K562 (cell line): ENCODE measurements around the gene MYPN. TPM values are rescaled to one million over a fixed set of nuclear protein-coding genes. Genes with fewer than 3 reads are reported as not detected.

Experiments used
- ATAC-seq: fragments of 200-7000 bp; cut with Tn5 transposase; 3 replicates; pipeline ENCODE4 v1.9.1; 2020; ENCODE audit warnings: moderate library complexity
- BruUV-seq: library from RNA; stranded (reverse); fragments of 400-500 nt; replicated peaks from 2 replicates; lab custom pipeline; 2021; lab: Mats Ljungman, UMichigan
- CTCF ChIA-PET: fragments of 300-600 bp; formaldehyde crosslinking; extraction: SDS; loops from one replicate; lab custom pipeline; 2021; ENCODE audit warnings: low intra/inter-chr PET ratio; lab: Yijun Ruan, JAX
- POLR2A ChIA-PET: fragments of 300-600, 350-650 bp; sonication (Branson Sonifier 250); formaldehyde crosslinking; extraction: SDS; loops from one replicate; lab custom pipeline; 2021; ENCODE audit warnings: antibody characterized with exemption, inconsistent platforms; lab: Yijun Ruan, JAX
- DNase-seq, 4 experiments: peaks; one replicate each; pipeline versions ENCODE4 v3.0.0 to v3.0.0-alpha.2; 2011 to 2018; ENCODE audit warnings: low spot score in 3 of 4, mixed read lengths in 3 of 4; ENCODE audit errors: extremely low read depth in 1 of 4
- FAIRE-seq: peaks from 2 replicates; lab custom pipeline; 2011; peaks lifted over from hg19 to GRCh38; lab: Jason Lieb, UNC
- H2AFZ ChIP-seq: 2 replicates; pipeline ENCODE4 v1.6.0; 2011; ENCODE audit warnings: low read depth, low read length, control low read depth, inconsistent platforms
- H3K27ac ChIP-seq: fragments of 200-600 bp; 3 replicates; pipeline ENCODE4 v1.8.0; 2011; ENCODE audit warnings: low read depth, mild to moderate bottlenecking, control low read depth, inconsistent platforms, low read length, moderate library complexity, mixed read lengths; ENCODE audit errors: extremely low read depth
- H3K27me3 ChIP-seq, 2 experiments: fragments of 300-600 bp in 1 of 2; 2 replicates in 1 of 2; 3 replicates in 1 of 2; pipeline versions ENCODE4 v1.6.0 to v1.8.0; 2011; ENCODE audit warnings: inconsistent platforms in 2 of 2, low read length in 2 of 2, mild to moderate bottlenecking in 1 of 2, mixed read lengths in 1 of 2, moderate library complexity in 1 of 2; ENCODE audit not compliant: control insufficient read depth in 2 of 2, insufficient read depth in 2 of 2
- H3K36me3 ChIP-seq: fragments of 300-600 bp; 3 replicates; pipeline ENCODE4 v1.8.0; 2011; ENCODE audit warnings: mild to moderate bottlenecking, low read length, inconsistent platforms; ENCODE audit not compliant: control insufficient read depth, insufficient read depth
- H3K4me1 ChIP-seq, 2 experiments: fragments of 200-600 bp in 1 of 2; replicated peaks in 1 of 2; 2 replicates in 1 of 2; 3 replicates in 1 of 2; pipeline versions ENCODE4 v1.5.1 to v1.8.0; 2011; ENCODE audit warnings: inconsistent platforms in 2 of 2, low read length in 2 of 2, mild to moderate bottlenecking in 1 of 2, mixed read lengths in 1 of 2, moderate library complexity in 1 of 2; ENCODE audit not compliant: control insufficient read depth in 2 of 2, insufficient read depth in 2 of 2
- H3K4me2 ChIP-seq: 2 replicates; pipeline ENCODE4 v1.6.1; 2011; ENCODE audit warnings: low read length, control low read depth, inconsistent platforms, mixed read lengths; ENCODE audit not compliant: insufficient read depth
- H3K4me3 ChIP-seq: fragments of 200-600 bp; sonication (generic), shearing (Covaris generic); 2 replicates; pipeline ENCODE4 v1.5.1; 2016; ENCODE audit warnings: control low read depth, inconsistent platforms
- H3K79me2 ChIP-seq: fragments of 200-600 bp; 3 replicates; pipeline ENCODE4 v1.8.0; 2011; ENCODE audit warnings: low read length, inconsistent platforms; ENCODE audit not compliant: control insufficient read depth, insufficient read depth
- H3K9ac ChIP-seq, 2 experiments: 2 replicates each; pipeline versions ENCODE4 v1.6.0 to v1.6.1; 2011; ENCODE audit warnings: low read depth in 2 of 2, low read length in 2 of 2, control low read depth in 1 of 2, inconsistent platforms in 1 of 2, mild to moderate bottlenecking in 1 of 2, mixed read lengths in 1 of 2; ENCODE audit not compliant: insufficient read depth in 1 of 2
- H3K9me1 ChIP-seq: one replicate; pipeline ENCODE4 v1.6.0; 2011; ENCODE audit warnings: inconsistent platforms, mild to moderate bottlenecking, low read length, moderate library complexity; ENCODE audit not compliant: control insufficient read depth, insufficient read depth
- H3K9me3 ChIP-seq: replicated peaks from 2 replicates; pipeline ENCODE4 v1.5.1; 2011; ENCODE audit warnings: low read depth, low read length, inconsistent platforms; ENCODE audit not compliant: control insufficient read depth, insufficient read depth
- H4K20me1 ChIP-seq: replicated peaks from 2 replicates; pipeline ENCODE4 v1.6.1; 2011; ENCODE audit warnings: low read length, inconsistent platforms, mixed read lengths; ENCODE audit not compliant: control insufficient read depth, insufficient read depth
- HMG20A ChIP-seq: fragments of 450-650 bp; formaldehyde crosslinking; conservative IDR thresholded peaks from 2 replicates; pipeline ENCODE4 v1.4.0; 2020; ENCODE audit warnings: mild to moderate bottlenecking, mixed read lengths
- HNRNPH1 ChIP-seq: fragments of 200-400 bp; formaldehyde crosslinking; optimal IDR thresholded peaks from 2 replicates; pipeline ENCODE3; 2017; ENCODE audit warnings: low read depth, mild to moderate bottlenecking, low read length, moderate library complexity
- L3MBTL2 ChIP-seq: fragments of 450-650 bp; IDR thresholded peaks from 2 replicates; pipeline ENCODE4 v1.6.1; 2016; ENCODE audit warnings: mild to moderate bottlenecking, moderate library complexity
- MTF1 ChIP-seq: fragments of 250-450 bp; sonication (Bioruptor Pico); IDR thresholded peaks from 2 replicates; pipeline ENCODE4 v1.9.0; 2021; ENCODE audit warnings: moderate library complexity, mild to moderate bottlenecking, inconsistent platforms, borderline replicate concordance
- NCOA6 ChIP-seq: fragments of 450-650 bp; IDR thresholded peaks from 2 replicates; pipeline ENCODE4 v1.6.1; 2017; ENCODE audit warnings: mild to moderate bottlenecking
- TCF7 ChIP-seq: sonication (generic); IDR thresholded peaks from 2 replicates; pipeline ENCODE4 v1.6.1; 2016; ENCODE audit warnings: antibody characterized with exemption, borderline replicate concordance
- ZFX ChIP-seq: sonication (generic); formaldehyde crosslinking; IDR thresholded peaks from 2 replicates; pipeline ENCODE4 v1.8.0; 2022; ENCODE audit warnings: mild to moderate bottlenecking, missing genetic modification reagents, moderate library complexity
- ZNF134 ChIP-seq: fragments of 250-450 bp; sonication (Bioruptor Pico); conservative IDR thresholded peaks from 2 replicates; pipeline ENCODE4 v1.4.0; 2020
- ZNF436 ChIP-seq: fragments of 250-450, 450-650 bp; sonication (Bioruptor Pico); formaldehyde crosslinking; IDR thresholded peaks from 2 replicates; pipeline ENCODE4 v1.7.0; 2020; ENCODE audit warnings: mild to moderate bottlenecking
- ZNF764 ChIP-seq: fragments of 250-450 bp; sonication (Bioruptor Pico); IDR thresholded peaks from 2 replicates; pipeline ENCODE4 v1.4.0; 2020; ENCODE audit warnings: low read depth, mild to moderate bottlenecking, moderate library complexity
- WGBS: fragments of 100-300 bp; shearing (Covaris generic); methylation state at CpG from one replicate; pipeline ENCODE4 v1.1.6; 2016; ENCODE audit warnings: low coverage, mixed read lengths; ENCODE audit not compliant: insufficient coverage; ENCODE audit errors: missing lambda C conversion rate; 5-methylcytosine and 5-hydroxymethylcytosine counted together
- in situ Hi-C: fragments of 300-500 bp; cut with MboI; formaldehyde crosslinking; loops from 4 replicates; pipeline ENCODE4 v1.15.0; 2018; ENCODE audit warnings: inconsistent platforms, mixed read lengths
- intact Hi-C: fragments of 100-400 bp; cut with micrococcal nuclease; formaldehyde crosslinking; loops from 2 replicates; pipeline ENCODE4 v1.14.2; 2022
- polyA plus RNA-seq, 8 experiments: library from polyadenylated mRNA; depleted of rRNA in 4 of 8; stranded (reverse) in 5 of 8; unstranded in 3 of 8; fragments of >200 nt; fragmentation: Nextera tagmentation in 2 of 8; fragmentation: Illumina TruSeq in 1 of 8; extraction: Ambion mirVana in 2 of 8; extraction: Trizol in 1 of 8; gene quantifications; 2 replicates each; pipeline versions ENCODE4 v1.2.1 to v1.2.3, GENCODE V29; 2011 to 2014; ENCODE audit warnings: inconsistent platforms in 1 of 8, missing spikeins in 1 of 8
- total RNA-seq, 7 experiments: library from RNA; depleted of rRNA in 6 of 7; stranded (reverse); fragments of >200 nt in 6 of 7; fragmentation: Illumina TruSeq in 2 of 7; extraction: Trizol in 2 of 7; gene quantifications; 2 replicates each; pipeline versions ENCODE4 v1.2.1 to v1.2.3, GENCODE V29; 2011 to 2021; ENCODE audit warnings: low replicate concordance in 1 of 7
- TF ChIP-seq, protein P1 (sequence below): sonication (generic); formaldehyde crosslinking; IDR thresholded peaks from 2 replicates; pipeline ENCODE4 v1.8.0; 2022; ENCODE audit warnings: mild to moderate bottlenecking, missing genetic modification reagents

Gene MYPN
- total and polyA plus RNA-seq, 9 of the 15 experiments (the other 6 are each of a cell fraction or from before 2014, with no cell fraction given), result not detected

- no peak for TF ChIP-seq MTF1
- TF ChIP-seq NCOA6, result no peak
- no peak for TF ChIP-seq ZFX
- no peak for TF ChIP-seq HMG20A (CRISPR knock-in tag)
- no peak for TF ChIP-seq ZNF764 (CRISPR knock-in tag)
Observed at GRCh38 chr10:68139448-68140272, 30.4 kb downstream of the MYPN start (continued).

- ChIA-PET POLR2A (interaction anchor here (1.0 kb wide), 1 partner anchor 8 kb away, joined by 3 read pairs; no protein-coding TSS in a partner anchor), CTCF (no interaction called here)
- no peak overlapping the region for H3K27ac ChIP-seq
- H2AFZ ChIP-seq, result no peak overlapping the region
- no peak overlapping the region for H3K4me2 ChIP-seq
- 0% methylated on average over 4 of the region's 4 CpGs for WGBS
- in situ Hi-C loops, result no loop called here
- H3K9me3 ChIP-seq, result no peaks in the 10 kb centered on the region
- FAIRE-seq (no peak), ATAC-seq (no peak), DNase-seq (no peak)
- H3K9ac ChIP-seq, result no peak overlapping the region
- H3K79me2 ChIP-seq, result no peaks in the 10 kb centered on the region
- BruUV-seq, result no TSS peak
- H3K4me1 ChIP-seq, result no peaks in the 10 kb centered on the region
- TF ChIP-seq, protein P1, sequence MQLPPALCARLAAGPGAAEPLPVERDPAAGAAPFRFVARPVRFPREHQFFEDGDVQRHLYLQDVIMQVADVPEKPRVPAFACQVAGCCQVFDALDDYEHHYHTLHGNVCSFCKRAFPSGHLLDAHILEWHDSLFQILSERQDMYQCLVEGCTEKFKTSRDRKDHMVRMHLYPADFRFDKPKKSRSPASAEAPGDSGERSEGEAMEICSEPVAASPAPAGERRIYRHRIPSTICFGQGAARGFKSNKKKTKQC (CRISPR knock-in tag), result no peak
- TF ChIP-seq L3MBTL2 (no peak), ZNF436 (no peak), HNRNPH1 (no peak), ZNF134 (CRISPR knock-in tag) (no peak), TCF7 (no peak)
- no peaks in the 10 kb centered on the region for H3K9me1 ChIP-seq
- H3K4me3 ChIP-seq, result no peak overlapping the region
- peaks cover 8 to 17% of the 10 kb centered on the region in 2 experiments for H3K27me3 ChIP-seq
- H3K36me3 ChIP-seq, result no peaks in the 10 kb centered on the region
- no peaks in the 10 kb centered on the region for H4K20me1 ChIP-seq
- intact Hi-C loops, result no loop called here
Observed at GRCh38 chr10:68142761-68143160, 33.5 kb downstream of the MYPN start.
